Stomach (tissue), 9 donors: Measurements from ENCODE around the gene TMEM130. TPM values are rescaled to one million over a fixed set of nuclear protein-coding genes. Genes with fewer than 3 reads are reported as not detected.

Source experiments
- DNase-seq, 2 donors: peaks; one replicate each; pipeline versions ENCODE4 v3.0.0 to v3.0.0-alpha.2; 2013 to 2019
- H3K27ac ChIP-seq, 5 donors: fragments of 200-600 bp in 4 of 5; sonication (generic) in 4 of 5; one replicate each; pipeline ENCODE4 v1.5.1; 2013 to 2019; ENCODE audit warnings: mild to moderate bottlenecking in 1 of 5, moderate library complexity in 1 of 5
- H3K27me3 ChIP-seq, 3 donors: fragments of 200-600 bp; sonication (generic); one replicate each; pipeline ENCODE4 v1.5.1; 2017 to 2019; ENCODE audit warnings: mixed run types in 1 of 3
- H3K36me3 ChIP-seq, 4 donors: fragments of 200-600 bp; sonication (generic); 1 replicate in 3 of 4; 2 replicates in 1 of 4; pipeline ENCODE4 v1.5.1; 2016 to 2019
- H3K4me1 ChIP-seq, 4 donors: fragments of 200-600 bp; sonication (generic); one replicate each; pipeline ENCODE4 v1.5.1; 2016 to 2019
- H3K4me3 ChIP-seq, 4 donors: fragments of 200-600 bp; sonication (generic) in 3 of 4; one replicate each; pipeline ENCODE4 v1.5.1; 2016 to 2019; ENCODE audit warnings: mild to moderate bottlenecking in 1 of 4
- H3K9me3 ChIP-seq, 4 donors: fragments of 200-600 bp; sonication (generic); one replicate each; pipeline ENCODE4 v1.5.1; 2016 to 2019
- EP300 ChIP-seq: sonication (generic); formaldehyde crosslinking; IDR thresholded peaks from one replicate; pipeline ENCODE4 v1.6.1; 2017; ENCODE audit warnings: antibody characterized with exemption
- POLR2A ChIP-seq, 4 donors: fragments of 450-650 bp; IDR thresholded peaks; one replicate each; pipeline ENCODE4 v1.6.1; 2016; ENCODE audit warnings: antibody characterized with exemption in 4 of 4, control low read depth in 2 of 4, mild to moderate bottlenecking in 1 of 4, moderate library complexity in 1 of 4
- POLR2AphosphoS5 ChIP-seq, 3 donors: sonication (generic); formaldehyde crosslinking; IDR thresholded peaks; one replicate each; pipeline ENCODE4 v1.6.1; 2016; ENCODE audit warnings: antibody characterized with exemption in 3 of 3
- WGBS, 5 donors: extraction: QIAGEN DNeasy Blood & Tissue Kit in 3 of 5; methylation state at CpG; one replicate each; pipeline versions ENCODE4 v1.1.5 to v1.1.7; 2013 to 2018; 5-methylcytosine and 5-hydroxymethylcytosine counted together
- intact Hi-C: fragments of 100-400 bp; cut with DNase I; formaldehyde crosslinking; loops from one replicate; pipeline ENCODE4 v1.15.1; 2023; ENCODE audit warnings: low total_unique reads
- polyA plus RNA-seq, 3 donors: library from polyadenylated mRNA; stranded (reverse); fragments of 200-250 nt; gene quantifications; one replicate each; pipeline ENCODE4 v1.2.3, GENCODE V29; 2013
- total RNA-seq, 5 donors: library from RNA; depleted of rRNA; stranded (reverse); fragments of >200 nt; gene quantifications; one replicate each; pipeline versions ENCODE4 v1.1.0 to v1.2.3, GENCODE V29; 2014 to 2016
- TF ChIP-seq, protein P1 (sequence below), 7 experiments: fragments of 450-650 bp in 4 of 7; fragments of 200-600 bp in 3 of 7; sonication (generic) in 3 of 7; IDR thresholded peaks; one replicate each; pipeline ENCODE4 v1.5.1; 2016 to 2019; ENCODE audit warnings: antibody characterized with exemption in 7 of 7, control low read depth in 2 of 7, mild to moderate bottlenecking in 1 of 7
- donor health status: healthy with polysubstance abuse.
- donor health status: Bipolar disorder and iron deficiency.
- donor health status: healthy.

The TMEM130 gene
- total and polyA plus RNA-seq, 8 donors: 0.29 to 4.1 (median 0.63) TPM; not detected in 3

DNA sequence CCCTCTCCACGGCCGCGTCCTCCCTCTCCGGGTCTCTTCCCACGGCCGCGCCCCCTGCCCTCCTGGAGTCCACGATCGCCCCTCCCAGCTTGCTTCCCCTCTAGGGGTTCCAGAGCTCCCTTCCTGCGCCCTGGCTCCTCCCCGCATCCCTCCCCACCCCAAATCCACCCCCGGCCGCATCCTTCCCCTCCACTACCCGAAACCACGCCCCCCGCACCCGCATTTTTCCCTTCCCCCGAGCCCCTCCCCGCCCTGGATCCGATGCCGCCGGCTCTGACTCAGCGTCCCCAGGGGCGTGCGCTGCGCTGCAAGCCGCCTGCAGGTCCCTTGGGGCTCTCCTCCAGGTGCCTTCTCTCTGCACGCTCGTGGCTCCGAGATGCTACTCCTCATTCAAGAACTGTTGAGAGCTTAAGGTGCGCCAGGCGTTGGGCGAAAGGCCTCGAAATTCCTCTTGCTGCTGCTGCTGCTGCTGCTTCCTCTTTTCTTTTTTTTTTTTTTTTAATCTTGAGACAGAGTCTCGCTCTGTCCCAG, 372 bp upstream of the TMEM130 start:
- no peaks in the 10 kb centered on the region for H3K36me3 ChIP-seq
- H3K27ac ChIP-seq: no peak overlapping the region
- DNase-seq: peak in 1 of 2 donors; percentile 79
- H3K4me1 ChIP-seq: peaks cover 13 to 31% (median 21%) of the 10 kb centered on the region in 4 donors
- no peak for TF ChIP-seq POLR2A (IDR thresholded peaks at IDR 0.05)
- TF ChIP-seq, protein P1, sequence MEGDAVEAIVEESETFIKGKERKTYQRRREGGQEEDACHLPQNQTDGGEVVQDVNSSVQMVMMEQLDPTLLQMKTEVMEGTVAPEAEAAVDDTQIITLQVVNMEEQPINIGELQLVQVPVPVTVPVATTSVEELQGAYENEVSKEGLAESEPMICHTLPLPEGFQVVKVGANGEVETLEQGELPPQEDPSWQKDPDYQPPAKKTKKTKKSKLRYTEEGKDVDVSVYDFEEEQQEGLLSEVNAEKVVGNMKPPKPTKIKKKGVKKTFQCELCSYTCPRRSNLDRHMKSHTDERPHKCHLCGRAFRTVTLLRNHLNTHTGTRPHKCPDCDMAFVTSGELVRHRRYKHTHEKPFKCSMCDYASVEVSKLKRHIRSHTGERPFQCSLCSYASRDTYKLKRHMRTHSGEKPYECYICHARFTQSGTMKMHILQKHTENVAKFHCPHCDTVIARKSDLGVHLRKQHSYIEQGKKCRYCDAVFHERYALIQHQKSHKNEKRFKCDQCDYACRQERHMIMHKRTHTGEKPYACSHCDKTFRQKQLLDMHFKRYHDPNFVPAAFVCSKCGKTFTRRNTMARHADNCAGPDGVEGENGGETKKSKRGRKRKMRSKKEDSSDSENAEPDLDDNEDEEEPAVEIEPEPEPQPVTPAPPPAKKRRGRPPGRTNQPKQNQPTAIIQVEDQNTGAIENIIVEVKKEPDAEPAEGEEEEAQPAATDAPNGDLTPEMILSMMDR (IDR thresholded peaks at IDR 0.05): no peak
- TF ChIP-seq POLR2AphosphoS5 (IDR thresholded peaks at IDR 0.05): no peak
- no peak for TF ChIP-seq EP300
- H3K9me3 ChIP-seq: no peaks in the 10 kb centered on the region
- intact Hi-C loops: no loop called here
- peaks cover 14 to 71% (median 30%) of the 10 kb centered on the region in 3 donors for H3K27me3 ChIP-seq
- peak overlapping the region; percentile 36 to 57 (median 48) for H3K4me3 ChIP-seq
- 1 to 2% (median 2%) methylated on average over 30 to 34 of the region's 35 CpGs for WGBS, 5 donors

DNA sequence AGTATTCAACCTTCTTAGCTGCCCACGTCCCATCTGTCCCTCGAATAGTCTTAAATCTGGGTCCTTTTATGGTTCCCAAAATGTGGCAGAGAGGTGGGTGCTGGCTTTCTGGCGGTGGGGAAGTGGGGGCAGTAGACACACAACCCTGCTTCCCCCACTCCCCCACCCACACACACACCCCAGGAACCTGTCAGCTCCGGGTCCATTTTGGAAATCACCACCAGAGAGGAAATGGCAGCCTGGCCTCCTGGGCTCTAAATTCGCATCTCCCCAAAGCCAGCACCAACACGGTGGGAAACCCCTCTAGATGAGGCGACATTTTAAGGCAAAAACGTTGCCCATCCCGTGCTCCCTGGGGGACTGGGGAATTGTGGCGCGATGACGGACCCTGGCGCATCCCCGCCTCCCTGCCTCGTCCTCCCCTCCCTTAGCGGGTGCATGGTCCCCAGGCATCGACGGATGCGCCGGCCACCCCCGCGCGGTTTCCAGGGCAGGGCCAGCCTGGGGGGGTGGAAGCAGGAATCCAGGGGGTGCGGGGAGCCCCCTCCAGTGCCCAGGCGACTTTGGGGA, 702 bp downstream of the TMEM130 start:
- no peaks in the 10 kb centered on the region for H3K9me3 ChIP-seq
- H3K4me3 ChIP-seq: peak overlapping the region in 3 of 4 donors; percentile 41 to 57 (median 55)
- TF ChIP-seq POLR2A (IDR thresholded peaks at IDR 0.05) (no peak), EP300 (no peak), POLR2AphosphoS5 (IDR thresholded peaks at IDR 0.05) (no peak)
- TF ChIP-seq, protein P1 (IDR thresholded peaks at IDR 0.05): no peak
- no peaks in the 10 kb centered on the region for H3K36me3 ChIP-seq
- intact Hi-C loops: no loop called here
- no peak for DNase-seq
- H3K27me3 ChIP-seq: peaks cover 14 to 76% (median 30%) of the 10 kb centered on the region in 3 donors
- no peak overlapping the region for H3K27ac ChIP-seq
- WGBS, 5 donors: 18 to 37% (median 19%) methylated on average over 5 to 25 of the region's 25 CpGs
- H3K4me1 ChIP-seq: peaks cover 13 to 31% (median 21%) of the 10 kb centered on the region in 4 donors

DNA sequence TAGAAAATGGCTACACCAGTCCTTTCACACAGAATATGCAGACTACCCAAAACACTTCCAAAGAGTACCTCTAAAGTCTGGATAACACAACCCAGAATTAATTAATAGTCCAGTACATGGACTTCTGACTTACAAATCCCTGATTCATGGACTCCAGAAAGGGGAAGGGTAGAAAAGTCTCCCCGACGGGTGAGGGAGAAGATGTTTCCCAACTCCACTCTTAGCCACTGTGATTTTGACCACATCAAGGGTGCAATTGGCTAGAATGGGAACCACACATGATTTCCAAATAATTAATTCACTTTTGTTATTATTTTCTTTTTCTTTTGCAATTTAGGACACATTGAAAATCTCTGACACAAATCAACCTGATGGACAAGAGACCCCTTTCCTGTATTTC, 1.4 kb downstream of the TMEM130 start:
- intact Hi-C loops: no loop called here
- Histone ChIP-seq H3K9me3 (no peaks in the 10 kb centered on the region), H3K4me3 (no peak overlapping the region), H3K4me1 (peaks cover 13 to 31% (median 21%) of the 10 kb centered on the region in 4 donors), H3K27me3 (peaks cover 14 to 71% (median 30%) of the 10 kb centered on the region in 3 donors), H3K36me3 (no peaks in the 10 kb centered on the region), H3K27ac (no peak overlapping the region)
- WGBS, 5 donors: 68 to 89% (median 72%) methylated on average over 2 of the region's 2 CpGs
- TF ChIP-seq, protein P1 (IDR thresholded peaks at IDR 0.05): no peak
- TF ChIP-seq POLR2AphosphoS5 (IDR thresholded peaks at IDR 0.05) (no peak), EP300 (no peak), POLR2A (IDR thresholded peaks at IDR 0.05) (no peak)
- DNase-seq: no peak

- 74 to 80% (median 80%) methylated on average over 7 of the region's 7 CpGs for WGBS, 5 donors
These were observed 3.0 kb downstream of the TMEM130 start for GRCh38 chr7:98866765-98867164.

More at GRCh38 chr7:98866765-98867164, 3.0 kb downstream of the TMEM130 start:
- H3K4me1 ChIP-seq: peaks cover 13 to 31% (median 21%) of the 10 kb centered on the region in 4 donors
- no peak overlapping the region for H3K27ac ChIP-seq
- intact Hi-C loops: no loop called here
- TF ChIP-seq POLR2A (IDR thresholded peaks at IDR 0.05) (no peak), POLR2AphosphoS5 (IDR thresholded peaks at IDR 0.05) (no peak), EP300 (no peak)
- TF ChIP-seq, protein P1 (IDR thresholded peaks at IDR 0.05): no peak
- no peak overlapping the region for H3K4me3 ChIP-seq
- no peak for DNase-seq
- H3K36me3 ChIP-seq: no peaks in the 10 kb centered on the region
- peaks cover 14 to 67% (median 30%) of the 10 kb centered on the region in 3 donors for H3K27me3 ChIP-seq
- no peaks in the 10 kb centered on the region for H3K9me3 ChIP-seq
